SK-N-SH (cell line): ENCODE measurements around the gene ZC3H8. TPM values are rescaled to one million over a fixed set of nuclear protein-coding genes. Genes with fewer than 3 reads are reported as not detected.

ENCODE experiments used
- CTCF ChIA-PET: fragments of 300-600, 350-600 bp; formaldehyde crosslinking; extraction: SDS; loops from one replicate; lab custom pipeline; 2021; lab: Yijun Ruan, JAX
- POLR2A ChIA-PET: fragments of 350-600 bp; sonication (Branson Sonifier 250); formaldehyde crosslinking; extraction: SDS; loops from one replicate; lab custom pipeline; 2020; ENCODE audit warnings: antibody characterized with exemption, inconsistent platforms; lab: Yijun Ruan, JAX
- DNase-seq: peaks from one replicate; pipeline ENCODE4 v3.0.0; 2012
- H2AFZ ChIP-seq: fragments of 200-600 bp; sonication (generic); 2 replicates; pipeline ENCODE4 v1.8.1; 2016; ENCODE audit warnings: antibody characterized with exemption, mild to moderate bottlenecking, low read depth
- H3F3A ChIP-seq: fragments of 200-600 bp; sonication (generic); replicated peaks from 2 replicates; pipeline ENCODE3; 2016; ENCODE audit warnings: antibody characterized with exemption, mild to moderate bottlenecking; ENCODE audit not compliant: insufficient read depth
- H3K27ac ChIP-seq, 2 experiments: fragments of 200-500 bp in 1 of 2; fragments of 200-600 bp in 1 of 2; sonication (Bioruptor generic) in 1 of 2; sonication (generic), shearing (Covaris generic) in 1 of 2; 2 replicates each; pipeline versions ENCODE4 v1.5.1 to v1.6.1; 2014 to 2016; ENCODE audit warnings: low read depth in 2 of 2, inconsistent platforms in 1 of 2, low read length in 1 of 2, mild to moderate bottlenecking in 1 of 2, mixed read lengths in 1 of 2
- H3K27me3 ChIP-seq: fragments of 200-600 bp; sonication (generic), shearing (Covaris generic); 2 replicates; pipeline ENCODE4 v1.6.1; 2016; ENCODE audit warnings: mixed run types; ENCODE audit not compliant: insufficient read depth
- H3K36me3 ChIP-seq, 2 experiments: fragments of 200-500 bp in 1 of 2; fragments of 200-600 bp in 1 of 2; sonication (Bioruptor generic) in 1 of 2; sonication (generic) in 1 of 2; replicated peaks in 1 of 2; 2 replicates each; pipeline versions ENCODE3 to v1.5.1; 2014 to 2016; ENCODE audit warnings: low read length in 1 of 2, mild to moderate bottlenecking in 1 of 2; ENCODE audit not compliant: insufficient read depth in 2 of 2, control insufficient read depth in 1 of 2
- H3K4me1 ChIP-seq, 2 experiments: fragments of 200-500 bp in 1 of 2; fragments of 200-600 bp in 1 of 2; sonication (Bioruptor generic) in 1 of 2; sonication (generic), shearing (Covaris generic) in 1 of 2; 2 replicates each; pipeline versions ENCODE4 v1.5.1 to v1.6.1; 2014 to 2016; ENCODE audit warnings: low read depth in 1 of 2, low read length in 1 of 2, mixed run types in 1 of 2; ENCODE audit not compliant: insufficient read depth in 2 of 2, control insufficient read depth in 1 of 2
- H3K4me2 ChIP-seq: fragments of 200-600 bp; sonication (generic), shearing (Covaris generic); 2 replicates; pipeline ENCODE4 v1.6.1; 2017; ENCODE audit warnings: mixed run types
- H3K4me3 ChIP-seq, 2 experiments: fragments of 200-500 bp in 1 of 2; fragments of 200-600 bp in 1 of 2; sonication (Bioruptor generic) in 1 of 2; sonication (generic), shearing (Covaris generic) in 1 of 2; 2 replicates each; pipeline versions ENCODE4 v1.5.1 to v1.8.1; 2014 to 2016; ENCODE audit warnings: low read depth in 2 of 2, inconsistent platforms in 1 of 2, low read length in 1 of 2, mild to moderate bottlenecking in 1 of 2, mixed read lengths in 1 of 2, moderate library complexity in 1 of 2
- H3K79me2 ChIP-seq: fragments of 200-600 bp; sonication (generic); 2 replicates; pipeline ENCODE4 v1.8.1; 2017; ENCODE audit warnings: mild to moderate bottlenecking; ENCODE audit not compliant: insufficient read depth
- H3K9ac ChIP-seq: fragments of 200-600 bp; sonication (generic); 2 replicates; pipeline ENCODE4 v1.6.1; 2017; ENCODE audit warnings: mixed run types
- H3K9me2 ChIP-seq: fragments of 200-600 bp; sonication (generic); 2 replicates; pipeline ENCODE4 v1.6.1; 2017; ENCODE audit warnings: mixed run types
- H3K9me3 ChIP-seq: fragments of 200-600 bp; sonication (generic); 2 replicates; pipeline ENCODE4 v1.6.1; 2017; ENCODE audit warnings: mixed run types, mild to moderate bottlenecking, moderate library complexity
- H4K20me1 ChIP-seq: fragments of 200-600 bp; sonication (generic); 2 replicates; pipeline ENCODE4 v1.6.1; 2017; ENCODE audit warnings: mild to moderate bottlenecking, mixed run types; ENCODE audit not compliant: insufficient read depth
- CHD2 ChIP-seq: fragments of 150-350 bp; IDR thresholded peaks from 2 replicates; pipeline ENCODE4 v1.6.1; 2018; ENCODE audit warnings: low read length; ENCODE audit not compliant: partially characterized antibody
- ELF1 ChIP-seq: IDR thresholded peaks from 2 replicates; pipeline ENCODE4 v1.4.0; 2012
- EP300 ChIP-seq, 2 experiments: IDR thresholded peaks; 2 replicates each; pipeline versions ENCODE4 v1.4.0 to v1.6.1; 2012; ENCODE audit warnings: borderline replicate concordance in 1 of 2, low read depth in 1 of 2, low read length in 1 of 2
- GABPA ChIP-seq: IDR thresholded peaks from 2 replicates; pipeline ENCODE4 v1.4.0; 2012; ENCODE audit warnings: low read depth, mild to moderate bottlenecking
- MEF2A ChIP-seq: IDR thresholded peaks from 2 replicates; pipeline ENCODE4 v1.4.0; 2012; ENCODE audit warnings: low read depth, borderline replicate concordance
- NFIC ChIP-seq: IDR thresholded peaks from 2 replicates; pipeline ENCODE4 v1.4.0; 2012; ENCODE audit warnings: borderline replicate concordance
- NRF1 ChIP-seq: IDR thresholded peaks from 2 replicates; pipeline ENCODE4 v1.6.1; 2012; ENCODE audit warnings: low read depth, mild to moderate bottlenecking, low read length
- POLR2AphosphoS5 ChIP-seq: IDR thresholded peaks from 2 replicates; pipeline ENCODE4 v1.6.1; 2012; ENCODE audit warnings: low read depth, low read length
- RAD21 ChIP-seq: IDR thresholded peaks from 2 replicates; pipeline ENCODE4 v1.6.1; 2012; ENCODE audit warnings: mild to moderate bottlenecking, low read length
- RFX5 ChIP-seq: IDR thresholded peaks from 2 replicates; pipeline ENCODE4 v1.6.1; 2012; ENCODE audit warnings: mild to moderate bottlenecking, improper control_type of control experiment, low read length
- SIN3A ChIP-seq: IDR thresholded peaks from 2 replicates; pipeline ENCODE4 v1.6.1; 2012; ENCODE audit warnings: low read depth, mild to moderate bottlenecking, low read length, moderate library complexity, borderline replicate concordance
- TEAD4 ChIP-seq: IDR thresholded peaks from 2 replicates; pipeline ENCODE4 v1.4.0; 2012; ENCODE audit warnings: mild to moderate bottlenecking, borderline replicate concordance; ENCODE audit not compliant: insufficient read depth
- WGBS: methylation state at CpG from one replicate; pipeline ENCODE4 v1.1.6; 2017; ENCODE audit warnings: low lambda C conversion rate; 5-methylcytosine and 5-hydroxymethylcytosine counted together
- polyA plus RNA-seq, 3 experiments: library from polyadenylated mRNA; depleted of rRNA; stranded (reverse); fragments of >200 nt; gene quantifications; 2 replicates each; pipeline ENCODE4 v1.2.3, GENCODE V29; 2012
- TF ChIP-seq, protein P1 (sequence below): IDR thresholded peaks from 2 replicates; pipeline ENCODE4 v1.6.1; 2012; ENCODE audit warnings: mild to moderate bottlenecking, low read depth, low read length, moderate library complexity
- TF ChIP-seq, protein P2 (sequence below): IDR thresholded peaks from 2 replicates; pipeline ENCODE4 v1.4.0; 2012; ENCODE audit warnings: low read depth, borderline replicate concordance
- TF ChIP-seq, protein P3 (sequence below): IDR thresholded peaks from 2 replicates; pipeline ENCODE4 v1.4.0; 2012; ENCODE audit warnings: low read depth, borderline replicate concordance
- TF ChIP-seq, protein P4 (sequence below): fragments of 150-350 bp; IDR thresholded peaks from 2 replicates; pipeline ENCODE4 v1.6.1; 2017; ENCODE audit warnings: antibody characterized with exemption, low read length, low read depth, borderline replicate concordance

The ZC3H8 gene
- polyA plus RNA-seq, 1 of the 3 experiments (the other 2 are of a cell fraction) = 3.3 TPM

DNA sequence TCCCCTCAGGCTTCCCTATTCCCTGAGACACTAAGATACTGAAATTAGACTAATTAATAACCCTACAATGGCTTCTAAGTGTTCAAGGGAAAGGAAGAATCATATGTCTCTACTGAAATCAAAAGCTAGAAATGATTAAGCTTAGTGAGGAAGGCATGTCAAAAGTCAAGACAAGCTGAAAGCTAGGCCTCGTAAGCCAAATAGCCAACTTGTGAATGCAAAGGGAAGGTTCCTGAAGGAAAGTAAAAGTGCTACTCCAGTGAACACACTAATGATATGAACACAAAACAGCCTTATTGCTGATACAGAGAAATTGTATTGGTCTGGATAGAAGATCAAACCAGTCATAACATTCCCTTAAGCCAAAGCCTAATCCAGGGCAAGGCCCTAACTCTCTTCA, 10.0 kb downstream of the ZC3H8 start (continued):
- TF ChIP-seq POLR2AphosphoS5 = no peak
- TF ChIP-seq, protein P1, sequence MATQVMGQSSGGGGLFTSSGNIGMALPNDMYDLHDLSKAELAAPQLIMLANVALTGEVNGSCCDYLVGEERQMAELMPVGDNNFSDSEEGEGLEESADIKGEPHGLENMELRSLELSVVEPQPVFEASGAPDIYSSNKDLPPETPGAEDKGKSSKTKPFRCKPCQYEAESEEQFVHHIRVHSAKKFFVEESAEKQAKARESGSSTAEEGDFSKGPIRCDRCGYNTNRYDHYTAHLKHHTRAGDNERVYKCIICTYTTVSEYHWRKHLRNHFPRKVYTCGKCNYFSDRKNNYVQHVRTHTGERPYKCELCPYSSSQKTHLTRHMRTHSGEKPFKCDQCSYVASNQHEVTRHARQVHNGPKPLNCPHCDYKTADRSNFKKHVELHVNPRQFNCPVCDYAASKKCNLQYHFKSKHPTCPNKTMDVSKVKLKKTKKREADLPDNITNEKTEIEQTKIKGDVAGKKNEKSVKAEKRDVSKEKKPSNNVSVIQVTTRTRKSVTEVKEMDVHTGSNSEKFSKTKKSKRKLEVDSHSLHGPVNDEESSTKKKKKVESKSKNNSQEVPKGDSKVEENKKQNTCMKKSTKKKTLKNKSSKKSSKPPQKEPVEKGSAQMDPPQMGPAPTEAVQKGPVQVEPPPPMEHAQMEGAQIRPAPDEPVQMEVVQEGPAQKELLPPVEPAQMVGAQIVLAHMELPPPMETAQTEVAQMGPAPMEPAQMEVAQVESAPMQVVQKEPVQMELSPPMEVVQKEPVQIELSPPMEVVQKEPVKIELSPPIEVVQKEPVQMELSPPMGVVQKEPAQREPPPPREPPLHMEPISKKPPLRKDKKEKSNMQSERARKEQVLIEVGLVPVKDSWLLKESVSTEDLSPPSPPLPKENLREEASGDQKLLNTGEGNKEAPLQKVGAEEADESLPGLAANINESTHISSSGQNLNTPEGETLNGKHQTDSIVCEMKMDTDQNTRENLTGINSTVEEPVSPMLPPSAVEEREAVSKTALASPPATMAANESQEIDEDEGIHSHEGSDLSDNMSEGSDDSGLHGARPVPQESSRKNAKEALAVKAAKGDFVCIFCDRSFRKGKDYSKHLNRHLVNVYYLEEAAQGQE = no peak
- TF ChIP-seq RAD21 = no peak
- no peak for TF ChIP-seq NFIC
- TF ChIP-seq MEF2A = no peak

DNA sequence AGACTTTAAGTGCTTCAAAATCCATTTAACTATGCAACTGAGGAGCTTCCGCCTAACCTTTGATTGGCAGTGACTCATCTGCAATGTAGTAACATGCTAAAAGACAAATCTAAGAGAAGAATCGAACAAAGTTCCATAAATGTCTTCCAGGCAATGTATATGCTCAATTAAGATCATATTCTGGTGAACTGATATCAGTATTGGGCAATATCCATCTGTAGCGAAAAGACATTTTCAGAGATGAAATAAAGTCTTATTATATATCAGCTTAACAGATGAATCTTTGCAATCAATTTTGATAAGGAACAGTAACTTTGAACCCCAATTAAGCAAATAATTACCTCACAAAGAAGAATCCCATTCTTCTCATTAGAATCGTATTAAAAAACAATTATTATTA, 11.6 kb downstream of the ZC3H8 start:
- DNase-seq = no peak
- H3K36me3 ChIP-seq = peaks cover 32 to 49% of the 10 kb centered on the region in 2 experiments
- no peaks in the 10 kb centered on the region for H4K20me1 ChIP-seq
- no peak overlapping the region for H3K4me3 ChIP-seq
- no peaks in the 10 kb centered on the region for H3K9me2 ChIP-seq
- no peak overlapping the region for H3K27ac ChIP-seq
- no peak for TF ChIP-seq GABPA
- TF ChIP-seq ELF1 = no peak
- no peak for TF ChIP-seq NFIC
- no peak for TF ChIP-seq CHD2
- ChIA-PET POLR2A (no interaction called here), CTCF (interaction anchor here (1.3 to 1.6 kb wide), 2 partner anchors 17 to 38 kb away, joined by 4 to 6 read pairs; no protein-coding TSS in a partner anchor)
- WGBS = 83% methylated on average over 4 of the region's 4 CpGs
- no peaks in the 10 kb centered on the region for H3K9me3 ChIP-seq
- H3K79me2 ChIP-seq = no peaks in the 10 kb centered on the region
- no peaks in the 10 kb centered on the region for H3F3A ChIP-seq
- no peaks in the 10 kb centered on the region for H3K4me1 ChIP-seq
- H3K4me2 ChIP-seq = no peak overlapping the region
- no peak overlapping the region for H3K9ac ChIP-seq
- no peak overlapping the region for H2AFZ ChIP-seq
- H3K27me3 ChIP-seq = no peaks in the 10 kb centered on the region

DNA sequence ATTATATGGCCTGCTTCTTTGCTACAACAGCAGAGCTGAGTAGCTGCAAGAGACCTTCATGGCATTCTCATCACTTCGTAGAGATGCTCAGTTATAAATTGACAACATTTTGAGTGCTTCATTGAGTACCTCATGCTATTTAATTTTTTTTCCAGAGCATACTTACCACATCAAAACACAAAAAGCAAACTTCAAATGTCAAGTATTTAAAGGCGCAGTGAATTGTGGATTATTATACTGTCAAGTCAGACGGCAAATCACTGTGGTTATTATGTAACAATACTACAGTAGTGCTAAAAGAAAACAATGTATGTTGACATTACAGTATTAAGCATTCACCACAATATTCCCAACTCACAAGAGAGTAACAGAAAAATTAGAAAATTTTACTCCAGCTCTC, 12.5 kb downstream of the ZC3H8 start:
- Histone ChIP-seq H3K27me3 (no peaks in the 10 kb centered on the region), H3K4me3 (no peak overlapping the region), H3K27ac (no peak overlapping the region), H3K79me2 (no peaks in the 10 kb centered on the region), H3K4me1 (no peaks in the 10 kb centered on the region), H4K20me1 (no peaks in the 10 kb centered on the region), H3K9me2 (no peaks in the 10 kb centered on the region), H2AFZ (no peak overlapping the region), H3K9ac (no peak overlapping the region), H3K36me3 (peaks cover 32 to 41% of the 10 kb centered on the region in 2 experiments), H3K4me2 (no peak overlapping the region), H3K9me3 (no peaks in the 10 kb centered on the region), H3F3A (no peaks in the 10 kb centered on the region)
- DNase-seq = no peak
- ChIA-PET POLR2A (no interaction called here), CTCF (interaction anchor here (1.3 to 1.6 kb wide), 2 partner anchors 18 to 37 kb away, joined by 4 to 6 read pairs; no protein-coding TSS in a partner anchor)
- 98% methylated on average over 3 of the region's 3 CpGs for WGBS
- TF ChIP-seq, protein P2, sequence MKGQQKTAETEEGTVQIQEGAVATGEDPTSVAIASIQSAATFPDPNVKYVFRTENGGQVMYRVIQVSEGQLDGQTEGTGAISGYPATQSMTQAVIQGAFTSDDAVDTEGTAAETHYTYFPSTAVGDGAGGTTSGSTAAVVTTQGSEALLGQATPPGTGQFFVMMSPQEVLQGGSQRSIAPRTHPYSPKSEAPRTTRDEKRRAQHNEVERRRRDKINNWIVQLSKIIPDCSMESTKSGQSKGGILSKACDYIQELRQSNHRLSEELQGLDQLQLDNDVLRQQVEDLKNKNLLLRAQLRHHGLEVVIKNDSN = no peak
- TF ChIP-seq, protein P3, sequence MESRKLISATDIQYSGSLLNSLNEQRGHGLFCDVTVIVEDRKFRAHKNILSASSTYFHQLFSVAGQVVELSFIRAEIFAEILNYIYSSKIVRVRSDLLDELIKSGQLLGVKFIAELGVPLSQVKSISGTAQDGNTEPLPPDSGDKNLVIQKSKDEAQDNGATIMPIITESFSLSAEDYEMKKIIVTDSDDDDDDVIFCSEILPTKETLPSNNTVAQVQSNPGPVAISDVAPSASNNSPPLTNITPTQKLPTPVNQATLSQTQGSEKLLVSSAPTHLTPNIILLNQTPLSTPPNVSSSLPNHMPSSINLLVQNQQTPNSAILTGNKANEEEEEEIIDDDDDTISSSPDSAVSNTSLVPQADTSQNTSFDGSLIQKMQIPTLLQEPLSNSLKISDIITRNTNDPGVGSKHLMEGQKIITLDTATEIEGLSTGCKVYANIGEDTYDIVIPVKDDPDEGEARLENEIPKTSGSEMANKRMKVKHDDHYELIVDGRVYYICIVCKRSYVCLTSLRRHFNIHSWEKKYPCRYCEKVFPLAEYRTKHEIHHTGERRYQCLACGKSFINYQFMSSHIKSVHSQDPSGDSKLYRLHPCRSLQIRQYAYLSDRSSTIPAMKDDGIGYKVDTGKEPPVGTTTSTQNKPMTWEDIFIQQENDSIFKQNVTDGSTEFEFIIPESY = no peak
- TF ChIP-seq, protein P4, sequence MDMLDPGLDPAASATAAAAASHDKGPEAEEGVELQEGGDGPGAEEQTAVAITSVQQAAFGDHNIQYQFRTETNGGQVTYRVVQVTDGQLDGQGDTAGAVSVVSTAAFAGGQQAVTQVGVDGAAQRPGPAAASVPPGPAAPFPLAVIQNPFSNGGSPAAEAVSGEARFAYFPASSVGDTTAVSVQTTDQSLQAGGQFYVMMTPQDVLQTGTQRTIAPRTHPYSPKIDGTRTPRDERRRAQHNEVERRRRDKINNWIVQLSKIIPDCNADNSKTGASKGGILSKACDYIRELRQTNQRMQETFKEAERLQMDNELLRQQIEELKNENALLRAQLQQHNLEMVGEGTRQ = no peak
- TF ChIP-seq SIN3A = no peak
- no peak for TF ChIP-seq ELF1
- TF ChIP-seq TEAD4 = no peak
- no peak for TF ChIP-seq EP300 (IDR thresholded peaks at IDR 0.05; ENCODE audit: borderline replicate concordance in 1 of 2, low read depth in 1 of 2, low read length in 1 of 2)
- no peak for TF ChIP-seq RFX5
- no peak for TF ChIP-seq NRF1
- TF ChIP-seq, all 33 proteins: peak for 0
